Mesenteric fat pad (tissue), 1 donor: ENCODE results near the gene TNFRSF13B. TPM values are rescaled to one million over a fixed set of nuclear protein-coding genes. Genes with fewer than 3 reads are reported as not detected.

ENCODE experiments used
- DNase-seq: peaks from one replicate; pipeline ENCODE4 v3.0.0-alpha.2; 2020; ENCODE audit warnings: low spot score
- total RNA-seq: library from RNA; stranded (reverse); fragmentation: NEBNext Ultra II Directional; extraction: Animal tissue kit (Norgen Biotek cat#: 25700); gene quantifications from one replicate; pipeline ENCODE4 v1.2.1, GENCODE V29; 2021
- donor health status: DM: yes; HTN: yes; CAD: no.

Gene TNFRSF13B
- total RNA-seq, 1 donor from 2014 or later: not detected

- DNase-seq: peak; percentile 74
Observed at GRCh38 chr17:16940116-16940881, 31.6 kb downstream of the TNFRSF13B start.

DNA sequence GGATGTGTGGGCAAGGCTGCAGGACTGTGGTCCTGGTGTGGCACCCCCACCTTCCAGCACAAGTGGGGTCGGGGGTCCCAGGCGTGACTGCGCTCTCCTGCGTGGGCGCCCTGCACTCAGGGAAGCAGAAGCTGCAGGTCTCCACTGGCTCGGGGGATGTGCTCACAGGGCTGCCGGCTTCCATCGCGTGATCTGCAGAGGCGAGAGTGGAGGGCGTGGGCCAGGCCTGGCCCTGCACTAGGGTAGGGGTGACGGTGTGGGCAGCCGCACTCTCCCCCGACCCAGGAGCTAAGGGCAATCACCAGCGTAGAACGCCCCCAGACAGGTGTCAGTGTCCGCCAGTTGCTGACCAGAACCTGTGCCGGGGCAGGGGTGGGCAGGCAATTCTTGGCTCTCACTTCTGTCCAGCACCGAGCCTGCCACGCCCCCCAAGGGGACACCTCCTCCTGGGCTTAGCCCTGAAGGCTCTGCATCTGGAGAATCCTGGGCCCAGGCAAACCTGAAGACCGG is 32.3 kb downstream of the TNFRSF13B start:
- peak; percentile 83 for DNase-seq

- no peak for DNase-seq
Observed at GRCh38 chr17:16939208-16939576, 32.7 kb downstream of the TNFRSF13B start.

GRCh38 chr17:16938496-16939207 is 33.3 kb downstream of the TNFRSF13B start:
- DNase-seq: peak; percentile 53

DNA sequence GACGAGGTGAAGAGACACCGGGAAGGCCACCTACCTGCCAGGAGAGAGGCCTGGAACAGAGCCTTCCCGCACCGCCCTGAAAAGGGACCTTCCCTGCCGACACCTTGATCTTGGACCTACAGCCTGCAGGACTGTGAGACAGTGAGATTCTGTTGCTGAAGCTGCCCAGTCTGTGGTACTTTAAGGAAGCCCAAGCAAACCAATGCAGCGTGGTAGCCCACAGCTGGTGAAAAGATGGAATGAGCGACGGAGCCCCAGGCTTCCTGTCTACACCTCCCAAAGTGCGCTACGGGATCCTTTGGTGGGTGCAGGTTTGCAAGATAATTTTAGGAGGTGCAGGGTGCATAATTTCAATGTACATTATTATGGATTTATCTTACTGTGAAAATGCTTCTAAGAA is 33.9 kb downstream of the TNFRSF13B start:
- DNase-seq: peak; percentile 22

GRCh38 chr17:16937431-16937830 is 34.5 kb downstream of the TNFRSF13B start:
- peak; percentile 87 for DNase-seq

- no peak for DNase-seq
Observed at GRCh38 chr17:16936536-16937310, 35.2 kb downstream of the TNFRSF13B start.

DNA sequence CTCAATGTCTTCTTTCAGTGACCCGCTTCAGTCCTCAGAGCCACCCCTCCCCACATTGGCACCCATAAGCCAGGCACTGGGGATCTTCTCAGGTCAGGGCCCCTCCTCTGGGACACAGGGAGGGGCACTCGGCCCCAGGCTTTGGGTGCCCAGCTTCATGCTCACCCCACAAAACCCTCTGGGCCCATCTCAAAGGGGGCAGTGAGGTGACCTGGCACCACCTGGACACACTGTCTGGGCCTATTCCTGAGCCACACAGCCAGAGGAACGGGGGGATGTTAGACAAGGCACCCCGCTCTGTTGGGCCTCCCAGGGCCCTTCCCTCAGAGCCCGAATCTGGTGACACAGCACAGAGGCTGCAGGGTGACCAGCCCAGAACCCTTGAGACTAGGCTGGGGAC is 36.1 kb downstream of the TNFRSF13B start:
- DNase-seq: no peak

DNA sequence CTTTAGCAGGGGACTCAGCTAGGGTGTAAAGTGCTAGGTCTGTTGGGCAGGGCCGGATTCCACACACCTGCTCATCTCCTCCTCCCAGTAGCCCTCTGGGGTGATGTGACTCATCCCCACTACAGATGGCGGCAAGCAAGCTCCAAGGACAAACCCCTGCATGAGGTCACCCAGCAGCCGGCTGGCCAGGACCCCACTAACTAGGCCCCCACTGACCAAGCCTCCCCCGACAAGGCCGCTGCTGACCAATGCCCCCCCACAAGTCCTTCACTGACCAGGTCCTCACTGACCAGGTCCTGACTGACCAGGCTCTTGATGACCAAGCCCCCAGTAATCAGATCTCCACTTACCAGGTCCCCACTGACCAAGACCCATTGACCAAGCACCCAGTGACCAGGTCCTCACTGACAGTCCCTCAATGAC is 36.7 kb downstream of the TNFRSF13B start:
- DNase-seq: peak; percentile 57

- peak; percentile 72 for DNase-seq
Observed at GRCh38 chr17:16934836-16935235, 37.1 kb downstream of the TNFRSF13B start.

- peak; percentile 73 for DNase-seq
Observed at GRCh38 chr17:16934133-16934795, 37.7 kb downstream of the TNFRSF13B start.

GRCh38 chr17:16933317-16934132 is 38.4 kb downstream of the TNFRSF13B start:
- DNase-seq: peak; percentile 72

- peak; percentile 28 for DNase-seq
Observed at GRCh38 chr17:16932611-16933010, 39.3 kb downstream of the TNFRSF13B start.

DNA sequence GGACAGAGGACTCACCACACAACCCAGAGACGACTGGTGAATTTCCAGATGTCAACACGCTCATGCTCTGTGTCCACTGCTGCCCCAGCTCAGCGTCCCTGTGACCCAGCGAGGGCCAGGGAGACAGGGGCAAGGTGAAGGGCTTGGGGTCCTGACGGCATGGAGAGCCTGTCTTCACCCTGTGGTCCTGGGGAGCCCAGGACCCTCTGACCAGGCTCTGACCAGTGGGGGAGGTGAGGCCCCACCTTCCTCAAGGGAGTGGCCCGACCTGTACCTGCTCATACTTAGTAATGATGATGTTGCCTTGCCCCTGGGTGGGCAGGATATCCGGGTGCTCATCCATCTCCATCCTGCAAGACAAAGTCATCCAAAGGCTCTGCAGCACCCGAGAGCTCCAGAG is 39.8 kb downstream of the TNFRSF13B start:
- no peak for DNase-seq

- DNase-seq: no peak
Observed at GRCh38 chr17:16931318-16932060, 40.4 kb downstream of the TNFRSF13B start.

DNA sequence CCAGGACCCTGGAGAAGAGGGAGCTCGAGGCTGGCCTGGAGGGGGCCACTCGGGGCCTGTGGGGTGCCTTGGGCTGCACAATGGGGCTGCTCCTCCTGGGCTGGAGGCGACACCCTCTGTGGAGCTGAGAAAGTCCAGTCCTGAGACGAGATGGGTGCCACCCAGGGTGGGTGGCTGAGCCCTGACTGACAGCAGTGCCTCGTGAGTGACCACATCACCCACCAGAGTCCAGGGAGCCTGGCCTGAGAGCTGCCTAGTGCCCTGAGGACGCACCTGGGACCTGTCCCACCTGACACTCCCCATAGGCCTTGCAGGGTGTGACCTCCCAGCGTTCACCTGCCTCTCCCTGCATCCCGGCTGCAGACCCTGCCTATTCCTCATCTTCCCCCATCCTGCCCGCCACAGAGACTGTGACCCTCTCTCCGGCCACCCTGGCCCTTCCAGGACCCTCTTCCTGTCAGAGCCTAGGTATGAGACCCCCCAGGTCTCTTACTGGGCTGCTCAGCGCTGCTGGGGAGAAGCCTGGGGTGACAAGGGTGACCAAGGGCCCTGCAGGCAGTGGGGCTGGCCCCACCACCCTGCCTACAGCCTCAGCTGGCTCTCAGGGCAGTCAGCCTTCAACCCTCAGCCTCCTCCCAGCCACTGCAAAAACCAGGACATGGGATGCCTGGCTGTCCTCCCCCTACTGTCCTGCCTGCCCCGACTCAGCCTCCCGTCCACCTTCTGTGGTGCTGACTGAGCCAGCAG is 41.2 kb downstream of the TNFRSF13B start:
- DNase-seq: no peak

DNA sequence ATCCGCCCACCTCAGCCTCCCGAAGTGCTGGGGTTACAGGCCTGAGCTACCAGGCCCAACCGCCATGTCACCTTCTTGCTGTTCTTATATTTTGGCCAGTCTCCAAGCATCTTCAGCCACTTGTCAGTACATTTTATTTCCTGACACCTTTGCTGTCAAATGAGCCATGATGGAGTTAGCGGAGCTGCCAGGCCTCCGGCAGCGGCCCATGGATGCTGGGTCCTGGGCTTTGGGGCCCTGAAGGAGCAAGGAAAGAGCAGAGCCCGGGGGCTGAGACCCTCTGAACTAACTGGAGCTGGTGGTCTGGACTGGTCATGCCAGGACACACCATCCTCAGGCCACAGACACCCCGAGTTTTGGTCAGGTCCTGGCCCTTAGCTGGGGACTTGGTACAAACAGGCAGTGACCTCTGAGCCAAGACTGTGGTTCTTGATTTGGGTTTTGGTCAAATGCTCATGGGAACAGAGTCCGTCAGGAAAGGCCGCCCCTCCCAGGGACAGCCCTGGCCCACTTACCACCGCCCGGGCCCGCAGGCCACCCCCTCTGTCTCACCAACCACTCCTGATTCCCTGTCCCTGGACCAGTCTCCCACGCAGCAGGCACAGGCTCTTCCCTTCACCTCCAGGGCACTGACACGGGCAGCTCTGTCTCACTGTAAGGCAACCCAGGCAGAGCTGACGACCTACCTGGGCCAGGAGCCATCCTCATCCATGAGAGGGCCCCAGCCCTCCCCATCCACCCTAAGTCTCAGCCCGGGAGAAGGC is 42.0 kb downstream of the TNFRSF13B start:
- no peak for DNase-seq
